SKM-1 treated with dmso at 0.1 percent for 144 hours (cell line): ENCODE results near the gene GAGE12F.
"Not testable (repeated sequence)": the region's sequence is repeated elsewhere in the genome, so short reads cannot be mapped to it uniquely, and the experiment has no call there.

Source experiments
- DNase-seq: peaks from one replicate; lab custom pipeline; 2025; ENCODE audit not compliant: unreplicated experiment; lab: John Stamatoyannopoulos, UW

GAGE12F gene

GRCh38 chrX:49560542-49560941 is at the start of gene GAGE12F:
GAGE12F (plus strand) TSS chrX:49560842; CDS start chrX:49561997, 1,155 bp downstream.
- DNase-seq: not testable (repeated sequence)

GRCh38 chrX:49531877-49532276 is 28.8 kb upstream of the GAGE12F start, which contains the start of gene GAGE12C:
GAGE12C (plus strand) TSS chrX:49532177; CDS start chrX:49533332, 1,155 bp downstream.
- not testable (repeated sequence) for DNase-seq

- not testable (repeated sequence) for DNase-seq
These were observed 19.2 kb upstream of the GAGE12F start, which contains the start of gene GAGE12D for GRCh38 chrX:49541433-49541832. GAGE12D (plus strand) TSS chrX:49541733; CDS start chrX:49542888, 1,155 bp downstream.

- DNase-seq: not testable (repeated sequence)
These were observed 9.7 kb upstream of the GAGE12F start, which contains the start of gene GAGE12E for GRCh38 chrX:49550989-49551388. GAGE12E (plus strand) TSS chrX:49551289; CDS start chrX:49552444, 1,155 bp downstream.

- not testable (repeated sequence) for DNase-seq
These were observed 8.1 kb downstream of the GAGE12F start for GRCh38 chrX:49568728-49569127.

GRCh38 chrX:49569152-49569551 is 8.5 kb downstream of the GAGE12F start:
- DNase-seq: not testable (repeated sequence)

GRCh38 chrX:49570100-49570499 is 9.5 kb downstream of the GAGE12F start, which contains the start of gene GAGE12G:
GAGE12G (plus strand) TSS chrX:49570400; CDS start chrX:49571555, 1,155 bp downstream.
- DNase-seq: not testable (repeated sequence)

GRCh38 chrX:49579649-49580048 is 19.0 kb downstream of the GAGE12F start, which contains the start of gene GAGE12H:
GAGE12H (plus strand) TSS chrX:49579949; CDS start chrX:49581104, 1,155 bp downstream.
- not testable (repeated sequence) for DNase-seq

- DNase-seq: not testable (repeated sequence)
These were observed 28.6 kb downstream of the GAGE12F start, which contains the start of gene GAGE2A for GRCh38 chrX:49589196-49589595. GAGE2A (plus strand) TSS chrX:49589496; CDS start chrX:49590651, 1,155 bp downstream.

- not testable (repeated sequence) for DNase-seq
These were observed 29.3 kb downstream of the GAGE12F start for GRCh38 chrX:49589769-49590478.

GRCh38 chrX:49590488-49590887 is 29.8 kb downstream of the GAGE12F start:
- DNase-seq: not testable (repeated sequence)

- not testable (repeated sequence) for DNase-seq
These were observed 38.1 kb downstream of the GAGE12F start, which contains the start of gene GAGE1 for GRCh38 chrX:49598720-49599119. GAGE1 (plus strand) TSS chrX:49599020; CDS start chrX:49600175, 1,155 bp downstream.

- no peak for DNase-seq
These were observed 50.2 kb downstream of the GAGE12F start for GRCh38 chrX:49610718-49611310.
